Adrenal gland (tissue), 12 donors: ENCODE data around the gene GALNT10. TPM values are rescaled to one million over a fixed set of nuclear protein-coding genes. Genes with fewer than 3 reads are reported as not detected.
"Not testable (repeated sequence)": the region's sequence is repeated elsewhere in the genome, so short reads cannot be mapped to it uniquely, and the experiment has no call there.

Experiments used
- DNase-seq, 7 donors: peaks; one replicate each; pipeline ENCODE4 v3.0.0-alpha.2; 2019 to 2020
- H3K27ac ChIP-seq, 5 donors: fragments of 200-600 bp; sonication (generic) in 4 of 5; 1 replicate in 3 of 5; 2 replicates in 2 of 5; pipeline versions ENCODE4 v1.5.1 to v1.8.0; 2016 to 2020; ENCODE audit warnings: mild to moderate bottlenecking in 1 of 5
- H3K27me3 ChIP-seq: fragments of 200-600 bp; 2 replicates; pipeline ENCODE4 v1.8.0; 2021
- H3K36me3 ChIP-seq, 2 donors: fragments of 200-600 bp; replicated peaks in 1 of 2; 1 replicate in 1 of 2; 2 replicates in 1 of 2; pipeline versions ENCODE4 v1.5.1 to v1.8.0; 2018 to 2022
- H3K4me1 ChIP-seq, 2 donors: fragments of 200-600 bp; replicated peaks in 1 of 2; 1 replicate in 1 of 2; 2 replicates in 1 of 2; pipeline versions ENCODE4 v1.5.1 to v1.8.0; 2018 to 2021
- H3K4me3 ChIP-seq, 4 donors: fragments of 200-600 bp; sonication (generic) in 3 of 4; one replicate each; pipeline ENCODE4 v1.5.1; 2016 to 2018
- H3K9me3 ChIP-seq, 3 donors: fragments of 200-600 bp; sonication (generic) in 1 of 3; replicated peaks in 1 of 3; 1 replicate in 2 of 3; 2 replicates in 1 of 3; pipeline versions ENCODE4 v1.5.1 to v1.8.0; 2016 to 2021
- CTCF ChIP-seq, 6 experiments: fragments of 450-650 bp in 4 of 6; fragments of 200-600 bp in 2 of 6; sonication (generic) in 1 of 6; IDR thresholded peaks; 1 replicate in 5 of 6; 2 replicates in 1 of 6; pipeline versions ENCODE4 v1.5.1 to v1.8.0; 2016 to 2021; ENCODE audit warnings: antibody characterized with exemption in 6 of 6, mild to moderate bottlenecking in 2 of 6, moderate library complexity in 1 of 6
- POLR2A ChIP-seq, 2 donors: fragments of 450-650 bp; IDR thresholded peaks; one replicate each; pipeline ENCODE4 v1.6.1; 2017; ENCODE audit warnings: antibody characterized with exemption in 2 of 2, mild to moderate bottlenecking in 2 of 2, moderate library complexity in 1 of 2
- WGBS, 4 donors: extraction: QIAGEN DNeasy Blood & Tissue Kit in 2 of 4; methylation state at CpG; one replicate each; pipeline versions ENCODE4 v1.1.5 to v1.1.7; 2013 to 2017; 5-methylcytosine and 5-hydroxymethylcytosine counted together
- intact Hi-C, 2 donors: fragments of 100-400 bp; cut with DNase I; formaldehyde crosslinking; loops; one replicate each; pipeline versions ENCODE4 v1.14.1 to v1.15.0; 2022 to 2023
- polyA plus RNA-seq, 3 donors: library from polyadenylated mRNA; stranded (reverse); fragments of 200-250 nt in 2 of 3; fragments of 350-450 nt in 1 of 3; fragmentation: Illumina TruSeq in 1 of 3; extraction: RNeasy Lipid Tissue Mini Kit (QIAGEN cat#74804) in 1 of 3; gene quantifications; one replicate each; pipeline ENCODE4 v1.2.3, GENCODE V29; 2013 to 2014
- total RNA-seq, 9 donors: library from RNA; depleted of rRNA in 4 of 9; stranded (reverse); fragments of >200 nt in 4 of 9; fragments of 120-200 nt in 1 of 9; fragmentation: NEBNext Ultra II Directional in 1 of 9; extraction: Animal tissue kit (Norgen Biotek cat#: 25700) in 1 of 9; gene quantifications; one replicate each; pipeline versions ENCODE4 v1.1.0 to v1.2.4, GENCODE V29; 2013 to 2023
- donor health status: healthy with polysubstance abuse.
- donor health status: Bipolar disorder and iron deficiency.
- donor health status: DM: yes; HTN: yes; CAD: no.
- donor health status: DM: no; HTN: no; CAD: no.
- donor health status: DM: no; HTN: no; CAD: no.
- donor health status: DM: yes; HTN: yes; CAD: no.

The GALNT10 gene
- total and polyA plus RNA-seq, 12 donors, result 5.6 to 74.1 (median 43.4) TPM

GRCh38 chr5:154356958-154357357 lies 166.4 kb downstream of the GALNT10 start:
- H3K4me3 ChIP-seq, result no peak overlapping the region
- intact Hi-C loops, result no loop called here
- H3K4me1 ChIP-seq, result peaks cover 16 to 42% of the 10 kb centered on the region in 2 donors
- no peaks in the 10 kb centered on the region for H3K36me3 ChIP-seq
- no peaks in the 10 kb centered on the region for H3K9me3 ChIP-seq
- no peaks in the 10 kb centered on the region for H3K27me3 ChIP-seq
- H3K27ac ChIP-seq, result no peak overlapping the region
- TF ChIP-seq CTCF (IDR thresholded peaks at IDR 0.05), result no peak
- no peak for TF ChIP-seq POLR2A (IDR thresholded peaks at IDR 0.05)
- no peak for DNase-seq
- 89 to 96% (median 92%) methylated on average over 3 of the region's 3 CpGs for WGBS, 4 donors

GRCh38 chr5:154358516-154359220 lies 168.1 kb downstream of the GALNT10 start:
- intact Hi-C loops, result no loop called here
- Histone ChIP-seq H3K27me3 (no peaks in the 10 kb centered on the region), H3K36me3 (no peaks in the 10 kb centered on the region), H3K4me1 (peaks cover 16 to 31% of the 10 kb centered on the region in 2 donors), H3K9me3 (no peaks in the 10 kb centered on the region), H3K27ac (peak overlapping the region in 4 of 5 donors; percentile 53 to 78 (median 72)), H3K4me3 (no peak overlapping the region)
- WGBS, 4 donors, result 35 to 39% (median 36%) methylated on average over 11 of the region's 11 CpGs
- peak in 3 of 7 donors; percentile 25 to 35 (median 34) for DNase-seq
- no peak for TF ChIP-seq CTCF (IDR thresholded peaks at IDR 0.05)

GRCh38 chr5:154359221-154359573 lies 168.7 kb downstream of the GALNT10 start:
- Histone ChIP-seq H3K4me1 (peaks cover 16 to 31% of the 10 kb centered on the region in 2 donors), H3K27me3 (no peaks in the 10 kb centered on the region), H3K36me3 (no peaks in the 10 kb centered on the region), H3K27ac (peak overlapping the region in 4 of 5 donors; percentile 53 to 78 (median 72)), H3K9me3 (no peaks in the 10 kb centered on the region), H3K4me3 (no peak overlapping the region)
- intact Hi-C loops, result no loop called here
- DNase-seq, result peak; percentile 33 to 74 (median 62)
- peak in 4 of 6 experiments; percentile 15 to 28 (median 24) for TF ChIP-seq CTCF (IDR thresholded peaks at IDR 0.05)
- no peak for TF ChIP-seq POLR2A (IDR thresholded peaks at IDR 0.05)
- WGBS, 4 donors, result 22 to 34% (median 28%) methylated on average over 2 to 4 of the region's 4 CpGs

- peak in 3 of 7 donors; percentile 32 to 61 (median 55) for DNase-seq
- H3K4me3 ChIP-seq, intact Hi-C loops, H3K27me3 ChIP-seq, H3K36me3 ChIP-seq, H3K9me3 ChIP-seq: not testable (repeated sequence)
- Histone ChIP-seq H3K4me1 (peaks cover 16 to 28% of the 10 kb centered on the region in 2 donors), H3K27ac (peak overlapping the region in 1 of 5 donors; percentile 74)
- WGBS, 4 donors, result 75 to 86% (median 84%) methylated on average over 7 of the region's 7 CpGs
Observed at GRCh38 chr5:154360241-154360640, 169.7 kb downstream of the GALNT10 start.

GRCh38 chr5:154363411-154363810 lies 172.9 kb downstream of the GALNT10 start:
- Histone ChIP-seq H3K27me3 (no peaks in the 10 kb centered on the region), H3K27ac (no peak overlapping the region), H3K36me3 (no peaks in the 10 kb centered on the region), H3K4me1 (peaks cover 13 to 21% of the 10 kb centered on the region in 2 donors), H3K9me3 (no peaks in the 10 kb centered on the region), H3K4me3 (no peak overlapping the region)
- DNase-seq, result no peak
- TF ChIP-seq POLR2A (IDR thresholded peaks at IDR 0.05), result no peak
- TF ChIP-seq CTCF (IDR thresholded peaks at IDR 0.05), result no peak
- intact Hi-C loops, result no loop called here
- WGBS, 4 donors, result 81 to 97% (median 91%) methylated on average over 4 of the region's 4 CpGs
